Skeletal muscle cell (primary cell): ENCODE measurements around the gene STAP2.
"Not testable (repeated sequence)": the region's sequence is repeated elsewhere in the genome, so short reads cannot be mapped to it uniquely, and the experiment has no call there.

Experiments used
- DNase-seq: peaks from one replicate; pipeline ENCODE4 v3.0.0-alpha.2; 2010; ENCODE audit warnings: low read depth
- H3K4me3 ChIP-seq: 2 replicates; pipeline ENCODE4 v1.5.1; 2011; ENCODE audit warnings: low read depth, mild to moderate bottlenecking, control low read depth, low read length, moderate library complexity

STAP2 gene

DNA sequence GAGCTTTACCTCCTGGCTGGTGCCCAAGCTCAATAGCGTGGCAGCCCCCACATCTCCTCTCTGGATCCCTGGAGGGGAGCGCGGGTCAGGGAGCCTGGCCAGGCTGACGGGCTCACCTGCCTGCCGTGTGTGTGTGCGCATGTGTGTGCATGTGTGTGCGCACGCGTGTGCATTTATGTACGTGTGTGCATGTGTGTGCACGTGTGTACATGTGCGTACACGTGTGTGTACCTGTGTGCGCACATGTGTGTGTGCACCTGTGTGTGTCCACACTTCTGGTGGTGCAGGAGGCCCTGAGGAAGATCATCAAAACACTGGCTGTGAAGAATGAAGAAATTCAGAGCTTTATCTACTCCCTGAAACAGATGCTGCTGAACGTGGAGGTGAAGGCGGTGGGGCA lies 33.0 kb downstream of the STAP2 start:
- H3K4me3 ChIP-seq = no peak overlapping the region
- DNase-seq = no peak

DNA sequence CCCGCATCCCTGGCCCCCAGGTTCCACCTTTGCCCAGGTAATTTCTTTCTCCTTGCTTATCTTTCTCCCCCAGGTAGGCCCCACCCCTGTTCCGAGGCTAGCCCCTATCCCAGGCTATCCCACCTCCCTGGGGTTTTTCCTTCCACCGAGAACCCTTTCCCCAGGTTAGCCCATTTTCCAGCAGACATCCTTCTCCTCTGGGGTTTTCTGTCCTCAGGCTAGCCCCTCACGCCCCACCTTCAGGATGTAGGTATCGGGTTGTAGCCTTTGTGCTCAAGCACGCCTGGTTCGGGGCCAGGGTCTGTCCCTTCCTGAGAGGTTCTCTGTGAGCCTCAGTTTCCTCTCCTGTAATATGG lies 33.4 kb downstream of the STAP2 start:
- DNase-seq = no peak
- H3K4me3 ChIP-seq = peak overlapping the region; percentile 46

DNA sequence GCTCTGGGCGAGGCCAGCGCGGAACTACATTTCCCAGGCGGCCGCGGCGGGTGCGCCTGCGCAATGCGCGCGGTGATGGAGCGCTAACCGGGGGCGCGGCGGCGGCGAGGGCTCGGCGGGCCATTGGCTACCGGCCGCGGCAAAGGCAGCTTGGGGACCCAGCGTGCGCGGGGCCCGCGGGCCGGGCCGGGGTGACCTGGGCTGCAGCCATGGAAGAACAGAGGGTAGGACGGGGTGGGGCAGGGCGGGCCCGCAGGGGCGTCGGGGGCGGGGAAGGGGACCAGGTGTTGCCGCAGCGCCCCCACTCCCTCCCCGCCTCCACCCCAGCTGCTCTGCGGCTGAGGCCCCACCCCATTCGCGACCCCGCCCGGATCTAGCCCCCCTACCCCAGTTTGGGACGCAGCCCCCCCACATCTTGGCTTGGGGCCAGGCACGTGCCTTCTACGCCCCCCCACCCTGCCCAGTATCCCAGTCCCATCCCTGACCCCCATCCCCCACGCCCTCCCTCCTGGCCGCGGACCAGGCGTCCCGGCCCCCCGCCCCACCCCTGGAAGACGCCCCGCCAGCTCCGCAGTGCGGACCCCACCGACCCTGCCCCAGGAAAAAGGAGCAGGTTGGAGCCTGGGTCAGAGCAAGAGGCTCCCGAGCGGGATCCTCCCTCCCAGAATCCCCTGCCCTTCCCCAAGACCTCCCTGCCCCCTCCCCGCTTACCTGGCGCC lies 33.9 kb downstream of the STAP2 start, which contains the start of gene FSD1:
FSD1 (plus strand) TSS at position 61 of the 719 bp plus-strand sequence; CDS start at position 210, 149 bp downstream.
- H3K4me3 ChIP-seq = peak within 1 kb of the TSS; percentile 46
- no peak for DNase-seq

DNA sequence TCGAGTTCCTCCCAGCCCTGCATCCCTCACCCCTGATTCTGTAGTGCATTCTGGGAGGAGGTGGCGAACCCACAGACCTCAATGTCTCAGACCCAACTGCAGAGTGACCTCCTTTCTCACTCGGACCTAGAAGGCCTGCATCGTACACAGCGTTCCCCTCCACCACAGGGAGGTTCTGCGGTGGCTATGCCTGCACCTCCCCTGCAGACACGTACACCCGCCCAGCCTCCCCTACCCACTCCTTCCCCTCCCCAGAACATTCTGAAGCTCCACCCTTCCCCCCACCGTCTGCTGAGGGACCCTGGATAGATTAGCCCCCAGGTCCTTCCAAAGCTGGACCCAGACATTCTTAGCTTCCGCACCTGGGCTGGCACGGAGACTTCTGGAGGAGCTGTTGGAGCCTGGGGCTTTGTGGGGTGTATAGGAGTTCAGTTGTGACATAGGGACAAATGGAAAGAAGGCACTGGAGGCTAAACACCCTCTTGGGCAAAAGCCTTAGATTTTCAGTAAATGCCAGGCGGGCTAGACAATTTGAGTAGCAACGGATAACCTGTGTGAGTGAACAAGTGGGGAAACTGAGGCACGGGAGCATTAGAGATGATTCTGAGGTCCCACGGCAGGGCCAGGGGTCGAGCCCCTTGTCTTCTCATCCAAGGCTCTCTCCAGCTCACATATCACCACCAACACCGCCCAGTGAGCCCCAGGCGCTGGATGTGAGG lies 34.6 kb downstream of the STAP2 start:
- no peak for DNase-seq
- H3K4me3 ChIP-seq = peak overlapping the region; percentile 46

DNA sequence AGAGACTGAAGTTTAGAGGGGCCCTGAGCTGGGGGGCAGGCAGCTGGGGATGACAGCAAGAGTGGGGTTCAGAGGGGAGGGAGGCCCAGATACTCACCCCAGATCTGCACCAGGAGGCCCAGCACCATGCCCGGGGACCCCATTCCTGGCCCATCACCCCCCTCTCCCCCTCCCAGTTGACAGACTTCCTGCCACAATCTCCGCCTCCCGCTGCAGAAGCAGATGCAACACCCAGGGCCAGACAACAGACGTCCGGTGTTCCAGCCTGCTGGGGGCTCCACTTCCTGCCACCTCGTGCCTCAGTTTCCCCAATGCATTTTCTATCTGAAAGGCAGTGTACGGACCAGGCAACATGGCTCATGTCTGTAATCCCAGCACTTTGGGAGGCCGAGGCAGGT lies 36.4 kb downstream of the STAP2 start, which contains the start of gene TMIGD2:
TMIGD2 (minus strand) TSS at position 147 of the 398 bp plus-strand sequence; CDS start at position 143, 4 bp downstream.
- no peak for DNase-seq
- no peak within 1 kb of the TSS for H3K4me3 ChIP-seq

DNA sequence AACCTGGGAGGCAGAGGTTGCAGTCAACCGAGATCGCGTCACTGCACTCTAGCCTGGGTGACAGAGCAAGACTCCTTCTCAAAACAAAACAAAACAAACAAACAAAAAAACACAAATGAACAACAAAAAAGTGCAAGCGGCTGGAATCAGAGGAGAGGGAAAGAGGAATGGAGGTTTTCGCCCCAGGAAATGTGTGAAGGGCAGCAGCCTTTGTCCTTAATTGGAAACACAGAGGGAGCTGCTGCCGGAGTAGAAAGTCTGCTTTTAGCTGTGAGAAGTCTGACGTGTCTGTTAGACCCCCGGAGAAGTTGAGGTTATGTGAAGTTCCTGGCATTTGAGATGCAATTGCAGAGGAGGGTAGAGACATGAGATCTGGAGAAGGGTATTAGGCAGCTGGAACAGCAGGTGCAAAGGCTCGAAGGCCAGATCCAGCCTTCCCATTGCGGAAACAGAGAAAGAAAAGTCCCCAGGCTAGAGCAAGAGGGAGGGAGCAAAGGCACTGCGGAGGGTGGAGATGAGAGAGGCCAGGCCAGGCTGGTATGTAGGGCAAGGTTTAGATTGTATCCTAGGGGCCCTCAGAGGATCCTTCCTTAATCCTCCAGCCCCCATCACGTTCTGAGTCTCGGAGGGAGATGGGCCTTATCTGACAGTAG lies 36.9 kb downstream of the STAP2 start:
- no peak overlapping the region for H3K4me3 ChIP-seq
- DNase-seq = no peak

DNA sequence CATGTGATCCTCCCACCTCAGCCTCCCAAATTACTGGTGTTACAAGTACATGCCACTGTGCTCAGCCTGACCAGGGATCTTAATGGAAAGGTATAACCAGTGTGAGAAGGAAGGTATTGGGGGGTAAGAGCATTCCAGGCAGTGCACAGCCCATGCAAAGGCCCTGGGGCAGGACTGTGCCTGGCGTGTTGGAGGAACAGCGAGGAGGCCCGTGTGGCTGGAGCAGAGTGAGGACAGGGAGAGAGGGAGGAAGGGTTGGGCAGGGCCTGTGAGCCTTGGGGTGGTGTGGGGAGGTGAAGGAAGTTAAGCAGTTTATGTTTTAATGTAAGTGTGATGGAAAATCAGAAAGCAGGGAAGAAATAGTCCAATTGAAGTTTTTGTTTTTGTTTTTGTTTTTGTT lies 38.0 kb downstream of the STAP2 start:
- DNase-seq = no peak

DNA sequence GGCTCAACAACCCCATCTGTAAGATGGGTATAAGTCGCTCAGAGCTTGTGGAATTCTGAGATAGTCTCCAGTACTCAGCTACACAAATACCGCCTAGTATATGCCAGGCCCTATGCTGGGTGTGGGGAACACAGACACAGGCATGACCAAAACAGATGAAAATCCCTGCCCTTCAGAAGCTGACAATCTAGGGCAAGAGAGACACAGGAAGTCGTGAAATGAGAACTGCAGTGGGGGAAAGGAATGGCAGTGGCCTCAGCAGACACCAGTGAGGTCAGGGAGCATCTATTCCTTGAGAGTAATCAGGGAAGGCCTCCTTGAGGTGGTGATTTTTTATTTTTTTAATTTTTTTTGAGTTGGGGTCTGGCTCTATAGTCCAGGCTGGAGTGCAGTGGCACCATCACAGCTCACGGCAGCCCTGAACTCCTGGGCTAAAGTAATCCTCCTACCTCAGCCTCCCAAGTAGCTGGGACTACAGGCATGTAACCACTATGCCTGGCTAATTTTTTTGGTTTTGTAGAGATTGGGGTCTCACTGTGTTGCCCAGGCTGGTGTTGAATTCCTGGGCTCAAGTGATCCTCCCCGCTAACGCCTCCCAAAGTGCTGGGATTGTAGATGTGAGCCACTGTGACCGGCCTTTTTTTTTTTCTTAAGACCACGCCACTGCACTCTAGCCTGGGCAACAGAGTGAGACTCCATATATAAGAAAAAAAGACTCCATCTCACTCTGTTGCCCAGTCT lies 39.6 kb downstream of the STAP2 start:
- H3K4me3 ChIP-seq = no peak overlapping the region
- no peak for DNase-seq

More for the DNA sequence above, 38.0 kb downstream of the STAP2 start:
- H3K4me3 ChIP-seq = no peak overlapping the region

DNA sequence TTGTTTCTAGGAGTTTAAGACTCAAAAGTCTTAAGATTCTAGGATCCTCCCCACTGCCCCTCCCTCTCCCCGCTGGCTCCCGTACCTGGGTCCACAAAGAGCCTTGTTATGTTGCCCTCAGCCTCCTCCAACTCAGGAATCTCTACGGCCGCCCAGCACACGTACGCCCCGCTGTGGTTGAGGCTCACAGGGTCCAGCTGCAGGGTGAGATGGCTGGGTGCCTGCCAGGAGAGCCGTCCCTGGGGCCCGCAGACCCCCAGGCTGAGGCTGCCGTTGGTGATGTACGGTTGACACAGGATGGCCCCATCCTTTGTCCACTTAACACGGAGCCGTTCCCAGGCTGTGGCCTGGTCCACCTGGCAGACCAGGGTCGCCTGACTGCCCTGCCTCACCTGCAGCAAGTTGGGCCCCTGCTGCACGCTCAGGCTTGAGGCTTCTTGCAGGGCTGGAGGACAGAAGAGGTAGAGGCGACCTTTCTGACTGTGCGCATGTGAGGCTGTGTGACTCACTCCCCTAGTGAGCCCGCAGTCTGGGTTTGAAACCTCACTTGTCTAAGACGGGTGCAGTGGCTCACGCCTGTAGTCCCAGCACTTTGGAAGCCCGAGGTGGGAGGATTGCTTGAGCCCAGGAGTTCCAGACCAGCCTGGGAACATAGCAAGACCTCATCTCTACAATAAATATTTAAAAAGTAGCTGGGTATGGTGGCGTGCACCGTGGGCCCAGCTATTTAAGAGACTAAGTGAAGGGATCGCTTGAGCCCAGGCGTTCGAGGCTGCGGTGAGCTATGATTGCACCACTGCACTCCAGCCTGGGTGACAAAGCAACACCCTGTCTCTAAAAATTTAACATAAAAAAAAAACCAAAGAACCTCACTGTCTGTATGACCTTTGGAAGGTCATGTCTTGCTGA lies 40.5 kb downstream of the STAP2 start:
- H3K4me3 ChIP-seq = no peak overlapping the region
- DNase-seq = no peak

DNA sequence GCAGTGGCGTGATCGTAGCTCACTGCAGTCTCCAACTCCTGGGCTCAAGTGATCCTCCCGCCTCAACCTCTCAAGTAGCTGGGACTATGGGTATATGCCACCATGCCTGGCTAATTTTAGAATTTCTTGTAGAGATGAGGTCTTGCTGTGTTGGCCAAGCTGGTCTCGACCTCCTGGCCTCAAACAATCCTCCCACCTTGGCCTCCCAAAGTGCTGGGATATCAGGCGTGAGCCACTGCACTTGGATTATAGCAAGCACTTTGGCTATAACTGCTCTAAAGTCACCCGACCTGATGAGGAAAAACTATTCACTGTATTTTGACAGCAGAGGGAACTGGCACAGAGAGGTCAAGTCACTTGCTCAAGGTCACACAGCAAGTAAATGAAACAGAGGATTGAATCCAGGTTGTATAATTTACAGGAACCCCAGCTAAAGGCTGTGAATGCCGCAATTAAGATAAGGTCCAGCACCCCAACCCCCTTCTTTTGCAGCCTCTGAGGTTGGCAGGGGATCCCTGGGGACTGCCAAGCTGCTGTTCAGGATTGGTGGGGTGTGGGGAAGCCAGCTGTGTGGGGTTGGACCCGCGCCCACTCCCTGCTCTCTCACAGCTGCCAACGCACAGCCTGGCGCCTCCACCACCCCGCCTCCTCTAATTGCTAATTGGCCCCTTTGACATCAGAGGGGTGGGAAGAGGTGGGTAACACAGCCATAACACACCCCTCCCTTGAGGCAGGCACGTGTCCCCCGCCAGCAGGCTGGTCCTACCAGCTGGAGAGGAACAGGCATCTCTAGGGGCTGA lies 42.5 kb downstream of the STAP2 start:
- no peak overlapping the region for H3K4me3 ChIP-seq
- no peak for DNase-seq

DNA sequence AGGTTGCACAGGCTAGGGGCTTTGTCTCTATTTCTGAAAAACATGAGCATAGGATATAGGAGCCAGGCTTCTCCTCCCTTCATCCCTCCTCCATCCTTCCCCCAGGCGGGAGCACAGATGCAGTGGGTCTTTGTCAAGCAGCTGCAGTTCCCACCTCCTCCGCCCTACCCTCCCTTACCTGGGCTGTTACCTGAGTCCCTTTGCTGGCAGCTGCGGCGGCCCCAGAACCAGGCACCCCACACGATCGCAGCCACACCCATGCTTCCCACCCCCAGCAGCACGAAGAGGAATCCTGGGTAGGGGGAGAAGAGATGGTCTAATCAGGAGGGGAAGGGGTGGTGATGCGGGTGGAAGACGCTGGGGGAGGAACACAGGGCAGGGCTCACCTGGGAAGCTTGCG lies 44.2 kb downstream of the STAP2 start:
- H3K4me3 ChIP-seq = no peak overlapping the region
- no peak for DNase-seq

DNA sequence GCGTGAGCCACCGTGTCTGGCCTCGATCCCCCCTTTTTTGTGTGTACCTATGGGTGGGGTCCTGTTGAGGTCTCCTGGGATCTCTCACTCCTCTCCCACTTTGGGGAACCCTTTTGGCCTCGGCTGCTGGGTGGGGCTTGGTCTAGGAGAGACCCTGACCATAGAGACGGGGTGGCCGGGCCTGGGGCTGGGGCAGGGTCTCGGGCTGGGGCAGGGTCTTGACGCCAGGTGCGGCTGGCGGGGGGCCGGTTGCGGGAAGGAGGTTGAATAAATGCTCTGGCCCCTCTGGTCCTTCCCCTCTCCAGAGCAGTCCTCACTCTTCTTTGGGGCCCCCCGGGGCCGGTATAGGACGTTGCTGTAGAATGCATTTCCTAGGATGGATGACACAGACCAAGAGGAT lies 46.1 kb downstream of the STAP2 start:
- no peak for DNase-seq
- no peak overlapping the region for H3K4me3 ChIP-seq

DNA sequence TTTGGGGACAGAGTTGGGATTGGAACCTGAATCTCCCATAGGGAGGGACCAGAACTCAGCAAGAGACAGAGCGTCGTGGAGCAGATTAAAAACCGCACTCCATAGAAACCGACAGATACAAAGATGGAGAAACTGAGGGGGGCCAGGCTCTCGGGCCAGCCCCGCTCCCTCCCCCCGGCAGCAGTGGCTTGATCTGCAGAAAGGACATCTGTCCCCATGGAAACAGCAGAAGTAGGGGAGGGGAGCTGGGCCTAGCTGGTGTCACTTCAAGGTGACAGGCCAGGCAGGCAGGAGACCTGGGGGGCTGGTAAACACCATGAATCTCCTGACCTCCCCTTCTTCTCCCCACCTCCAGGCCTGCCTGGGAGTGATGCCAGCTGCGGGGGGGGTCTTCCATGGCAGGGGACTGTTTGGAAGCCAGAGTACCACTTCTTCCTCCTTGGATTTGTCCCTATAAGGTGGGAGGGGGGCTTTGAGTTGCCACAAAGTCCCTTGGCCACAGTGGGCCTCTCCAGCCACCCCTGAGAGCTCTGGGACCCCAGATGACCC lies 47.4 kb downstream of the STAP2 start:
- no peak for DNase-seq
- H3K4me3 ChIP-seq = no peak overlapping the region

DNA sequence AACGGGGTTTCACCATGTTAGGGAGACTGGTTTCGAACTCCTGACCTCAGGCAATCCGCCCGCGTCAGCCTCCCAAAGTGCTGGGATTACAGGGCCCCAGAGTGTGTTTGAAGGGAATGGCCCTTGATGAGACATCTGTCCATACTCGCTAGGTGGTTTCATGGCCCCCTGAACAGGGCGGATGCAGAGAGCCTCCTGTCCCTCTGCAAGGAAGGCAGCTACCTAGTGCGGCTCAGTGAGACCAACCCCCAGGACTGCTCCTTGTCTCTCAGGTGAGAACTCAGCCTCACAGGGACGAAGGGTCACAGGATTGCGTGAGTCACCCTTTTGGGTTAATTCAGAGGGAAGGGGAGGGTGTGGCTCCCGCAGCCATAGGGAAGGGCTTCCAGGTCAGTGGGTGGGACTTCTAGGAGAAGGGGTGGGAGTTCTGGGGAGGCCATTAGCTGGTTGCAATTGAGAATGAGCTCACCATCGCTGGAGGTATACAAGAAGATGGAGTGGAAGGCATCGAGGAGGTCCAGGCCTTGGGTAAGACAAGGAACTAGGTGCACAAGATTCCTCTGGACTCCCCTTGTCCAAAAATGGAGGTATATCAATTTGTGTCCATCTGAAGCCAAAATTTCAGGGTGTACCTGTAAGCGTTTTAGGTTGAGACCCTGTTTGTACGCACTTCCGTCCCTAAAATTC lies 50.4 kb downstream of the STAP2 start:
- DNase-seq = no peak
- no peak overlapping the region for H3K4me3 ChIP-seq

DNA sequence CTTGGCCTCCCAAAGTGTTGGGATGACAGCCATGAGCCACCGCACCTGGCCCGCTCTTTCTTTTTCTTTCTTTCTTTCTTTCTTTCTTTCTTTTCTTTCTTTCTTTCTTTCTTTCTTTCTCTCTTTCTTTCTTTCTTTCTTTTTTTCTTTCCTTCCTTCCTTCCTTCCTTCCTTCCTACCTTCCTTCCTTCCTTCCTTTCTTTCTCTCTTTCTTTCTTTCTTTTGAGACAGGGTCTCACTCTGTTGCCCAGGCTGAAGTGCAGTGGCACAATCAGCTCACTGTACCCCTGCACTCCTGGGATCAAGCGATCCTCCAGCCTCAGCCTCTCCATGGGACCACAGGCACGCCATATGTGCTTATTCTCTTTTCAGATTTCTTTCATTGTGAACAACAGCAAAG lies 52.5 kb downstream of the STAP2 start:
- H3K4me3 ChIP-seq, DNase-seq: not testable (repeated sequence)

DNA sequence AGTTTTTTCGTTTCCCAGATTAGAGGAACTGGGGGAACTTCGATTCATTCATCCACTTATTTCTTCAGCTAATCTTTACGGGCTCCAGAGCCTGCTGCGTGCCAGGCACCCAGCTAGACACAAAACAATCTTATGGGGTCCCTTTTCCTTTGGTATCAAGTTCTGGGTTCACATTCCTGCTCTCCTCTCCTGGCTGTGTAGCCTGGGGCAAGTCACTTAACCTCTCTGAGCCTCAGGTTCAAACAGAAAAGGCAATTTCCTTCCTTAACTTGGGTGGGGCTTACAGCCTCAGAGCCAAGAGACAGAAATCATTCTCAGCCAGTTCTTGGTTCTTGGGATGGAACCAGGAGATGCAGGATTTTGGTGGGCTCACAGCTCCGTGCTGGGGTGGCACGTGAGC lies 53.7 kb downstream of the STAP2 start:
- no peak overlapping the region for H3K4me3 ChIP-seq

More for the DNA sequence above, 53.7 kb downstream of the STAP2 start:
- DNase-seq = no peak
